PC-9 (cell line): ENCODE measurements around the gene SYNDIG1L. TPM values are rescaled to one million over a fixed set of nuclear protein-coding genes. Genes with fewer than 3 reads are reported as not detected.

Experiments used
- BruUV-seq: library from RNA; stranded (reverse); fragments of 400-500 nt; replicated peaks from 2 replicates; lab custom pipeline; 2021; lab: Mats Ljungman, UMichigan
- CTCF ChIA-PET: fragments of 300-600 bp; sonication (Branson Sonifier 250); formaldehyde crosslinking; loops from one replicate; lab custom pipeline; 2022; ENCODE audit warnings: antibody characterized with exemption; lab: Charles Lee
- POLR2A ChIA-PET: fragments of 300-600 bp; sonication (Branson Sonifier 250); formaldehyde crosslinking; loops from one replicate; lab custom pipeline; 2022; ENCODE audit warnings: antibody characterized with exemption; ENCODE audit not compliant: unreplicated experiment; lab: Charles Lee
- DNase-seq, 2 experiments: peaks; one replicate each; pipeline versions ENCODE4 v3.0.0 to v3.0.0-alpha.2; 2015 to 2022; ENCODE audit warnings: mixed read lengths in 1 of 2
- H2AFZ ChIP-seq: fragments of 200-600 bp; sonication (generic); 2 replicates; pipeline ENCODE4 v1.8.1; 2017; ENCODE audit warnings: antibody characterized with exemption
- H3F3A ChIP-seq: fragments of 200-600 bp; sonication (generic); 2 replicates; pipeline ENCODE4 v1.8.1; 2017; ENCODE audit warnings: antibody characterized with exemption, mild to moderate bottlenecking, low read depth; ENCODE audit not compliant: insufficient read depth
- H3K27ac ChIP-seq: fragments of 200-600 bp; sonication (generic); 2 replicates; pipeline ENCODE4 v1.6.1; 2016; ENCODE audit warnings: mixed run types
- H3K27me3 ChIP-seq: fragments of 200-600 bp; sonication (generic); 2 replicates; pipeline ENCODE4 v1.6.1; 2016; ENCODE audit warnings: low read depth, mixed run types; ENCODE audit not compliant: insufficient read depth
- H3K36me3 ChIP-seq: fragments of 200-600 bp; sonication (generic); 2 replicates; pipeline ENCODE4 v1.6.1; 2016; ENCODE audit warnings: low read depth, mixed run types
- H3K4me1 ChIP-seq: fragments of 200-600 bp; sonication (generic); replicated peaks from 2 replicates; pipeline ENCODE4 v1.6.1; 2016; ENCODE audit warnings: mixed run types; ENCODE audit not compliant: insufficient read depth
- H3K4me2 ChIP-seq: fragments of 200-600 bp; sonication (generic); 2 replicates; pipeline ENCODE4 v1.6.1; 2017; ENCODE audit warnings: mixed run types
- H3K4me3 ChIP-seq: fragments of 200-600 bp; sonication (generic); 2 replicates; pipeline ENCODE4 v1.6.1; 2016; ENCODE audit warnings: mixed run types
- H3K79me2 ChIP-seq: fragments of 200-600 bp; sonication (generic); 2 replicates; pipeline ENCODE4 v1.6.1; 2017; ENCODE audit warnings: low read depth, mixed run types
- H3K9me2 ChIP-seq: fragments of 200-600 bp; sonication (generic); 2 replicates; pipeline ENCODE4 v1.8.1; 2017; ENCODE audit warnings: mild to moderate bottlenecking; ENCODE audit not compliant: insufficient read depth
- H3K9me3 ChIP-seq: fragments of 200-600 bp; sonication (generic); 2 replicates; pipeline ENCODE4 v1.8.1; 2016; ENCODE audit warnings: low read depth; ENCODE audit not compliant: insufficient read depth
- H4K20me1 ChIP-seq: fragments of 200-600 bp; sonication (generic); 2 replicates; pipeline ENCODE4 v1.8.1; 2017; ENCODE audit not compliant: insufficient read depth
- EZH2 ChIP-seq: fragments of 200-600 bp; sonication (generic); IDR thresholded peaks from 2 replicates; pipeline ENCODE4 v1.8.0; 2017; ENCODE audit warnings: antibody characterized with exemption, low read depth
- intact Hi-C: fragments of 100-400 bp; cut with micrococcal nuclease; formaldehyde crosslinking; loops from one replicate; pipeline ENCODE4 v1.10.0; 2022; ENCODE audit not compliant: unreplicated experiment
- total RNA-seq: library from RNA; stranded (reverse); gene quantifications from 2 replicates; pipeline ENCODE4 v1.2.3, GENCODE V29; 2021
- TF ChIP-seq, protein P1 (sequence below): fragments of 200-600 bp; sonication (generic); conservative IDR thresholded peaks from 2 replicates; pipeline ENCODE4 v1.6.1; 2017; ENCODE audit warnings: mixed run types, antibody characterized with exemption, mild to moderate bottlenecking, moderate library complexity

The SYNDIG1L gene
- total RNA-seq, 1 experiment from 2014 or later, result 0.52 TPM

DNA sequence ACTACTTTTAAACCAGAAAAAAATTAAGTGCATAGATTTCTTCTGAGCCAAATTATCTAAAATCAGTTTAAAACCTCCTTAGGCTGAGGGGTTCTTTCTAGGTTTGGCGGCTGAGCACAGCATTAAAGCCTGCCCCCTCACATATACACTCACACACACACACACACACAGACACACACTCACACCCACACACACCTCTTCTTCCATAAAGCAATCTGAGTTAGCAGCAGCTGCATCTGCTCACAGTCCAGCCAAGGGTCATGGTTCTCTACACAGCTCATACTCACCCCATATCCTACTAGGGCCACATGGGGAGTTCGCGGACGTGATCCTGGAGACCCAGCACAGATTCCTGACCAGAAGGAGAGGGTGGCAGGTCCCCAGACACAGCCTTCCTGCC lies 12.4 kb downstream of the SYNDIG1L start:
- no peak for DNase-seq
- CTCF ChIA-PET, result no interaction called here
- Histone ChIP-seq H2AFZ (no peak overlapping the region), H3K4me3 (no peak overlapping the region), H3F3A (no peaks in the 10 kb centered on the region), H3K9me3 (no peaks in the 10 kb centered on the region), H3K27ac (no peak overlapping the region), H3K36me3 (no peaks in the 10 kb centered on the region), H3K9me2 (no peaks in the 10 kb centered on the region), H3K27me3 (peaks cover 22% of the 10 kb centered on the region), H3K4me2 (no peak overlapping the region), H4K20me1 (no peaks in the 10 kb centered on the region), H3K4me1 (no peaks in the 10 kb centered on the region; the same call in 1 of the 2 replicates), H3K79me2 (no peaks in the 10 kb centered on the region)
- TF ChIP-seq EZH2, result no peak
- TF ChIP-seq, protein P1, sequence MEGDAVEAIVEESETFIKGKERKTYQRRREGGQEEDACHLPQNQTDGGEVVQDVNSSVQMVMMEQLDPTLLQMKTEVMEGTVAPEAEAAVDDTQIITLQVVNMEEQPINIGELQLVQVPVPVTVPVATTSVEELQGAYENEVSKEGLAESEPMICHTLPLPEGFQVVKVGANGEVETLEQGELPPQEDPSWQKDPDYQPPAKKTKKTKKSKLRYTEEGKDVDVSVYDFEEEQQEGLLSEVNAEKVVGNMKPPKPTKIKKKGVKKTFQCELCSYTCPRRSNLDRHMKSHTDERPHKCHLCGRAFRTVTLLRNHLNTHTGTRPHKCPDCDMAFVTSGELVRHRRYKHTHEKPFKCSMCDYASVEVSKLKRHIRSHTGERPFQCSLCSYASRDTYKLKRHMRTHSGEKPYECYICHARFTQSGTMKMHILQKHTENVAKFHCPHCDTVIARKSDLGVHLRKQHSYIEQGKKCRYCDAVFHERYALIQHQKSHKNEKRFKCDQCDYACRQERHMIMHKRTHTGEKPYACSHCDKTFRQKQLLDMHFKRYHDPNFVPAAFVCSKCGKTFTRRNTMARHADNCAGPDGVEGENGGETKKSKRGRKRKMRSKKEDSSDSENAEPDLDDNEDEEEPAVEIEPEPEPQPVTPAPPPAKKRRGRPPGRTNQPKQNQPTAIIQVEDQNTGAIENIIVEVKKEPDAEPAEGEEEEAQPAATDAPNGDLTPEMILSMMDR, result no peak
- no TSS peak for BruUV-seq
- intact Hi-C loops, result no loop called here
- POLR2A ChIA-PET, result no interaction called here

GRCh38 chr14:74412753-74413152 lies 13.3 kb downstream of the SYNDIG1L start:
- Histone ChIP-seq H3K27me3 (peaks cover 14% of the 10 kb centered on the region; the same call in 1 of the 2 replicates), H2AFZ (no peak overlapping the region), H3K9me2 (no peaks in the 10 kb centered on the region), H3K79me2 (no peaks in the 10 kb centered on the region), H3K4me2 (no peak overlapping the region), H3K4me3 (no peak overlapping the region), H3F3A (no peaks in the 10 kb centered on the region), H3K9me3 (no peaks in the 10 kb centered on the region), H3K27ac (no peak overlapping the region), H3K36me3 (no peaks in the 10 kb centered on the region), H4K20me1 (no peaks in the 10 kb centered on the region), H3K4me1 (no peaks in the 10 kb centered on the region; the same call in 1 of the 2 replicates)
- DNase-seq, result no peak
- intact Hi-C loops, result no loop called here
- CTCF ChIA-PET, result no interaction called here
- POLR2A ChIA-PET, result no interaction called here
- no peak for TF ChIP-seq EZH2
- TF ChIP-seq, protein P1, result no peak
- BruUV-seq, result no TSS peak

DNA sequence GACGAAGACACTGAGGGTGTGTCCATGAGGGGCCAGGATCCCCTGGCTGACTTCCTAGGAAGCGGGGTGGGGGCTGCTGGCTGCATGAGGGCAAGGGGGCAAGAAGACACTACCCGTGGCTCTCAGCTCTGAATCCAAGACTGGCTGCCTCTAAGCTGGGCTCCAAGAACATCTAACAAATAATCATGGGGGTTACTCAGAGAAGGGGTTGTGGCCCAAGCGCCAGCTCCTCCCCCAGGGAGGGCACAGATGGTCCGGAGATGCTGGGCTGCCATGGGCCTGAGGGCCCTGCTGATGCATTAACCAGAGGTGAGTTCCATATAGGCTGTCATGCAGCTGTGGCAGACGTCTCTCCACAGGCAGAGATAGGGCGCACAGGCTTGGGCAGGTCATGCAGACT lies 14.3 kb downstream of the SYNDIG1L start:
- POLR2A ChIA-PET, result no interaction called here
- DNase-seq, result no peak
- no peaks in the 10 kb centered on the region for H3K9me3 ChIP-seq
- TF ChIP-seq EZH2, result no peak
- TF ChIP-seq, protein P1, result no peak
- no peak overlapping the region for H2AFZ ChIP-seq
- no peaks in the 10 kb centered on the region for H4K20me1 ChIP-seq
- H3K36me3 ChIP-seq, result no peaks in the 10 kb centered on the region
- no peak overlapping the region for H3K27ac ChIP-seq
- no peaks in the 10 kb centered on the region for H3K9me2 ChIP-seq
- H3K79me2 ChIP-seq, result no peaks in the 10 kb centered on the region
- intact Hi-C loops, result no loop called here
- no peaks in the 10 kb centered on the region; the same call in 1 of the 2 replicates for H3K4me1 ChIP-seq
- no peak overlapping the region for H3K4me2 ChIP-seq
- no peak overlapping the region for H3K4me3 ChIP-seq
- no TSS peak for BruUV-seq
- peaks cover 3% of the 10 kb centered on the region; the same call in 1 of the 2 replicates for H3K27me3 ChIP-seq
- H3F3A ChIP-seq, result no peaks in the 10 kb centered on the region
- CTCF ChIA-PET, result no interaction called here
